Fibroblast of peridontal ligament (primary cell): ENCODE results near the gene SCN11A.
"Not testable (repeated sequence)": the region's sequence is repeated elsewhere in the genome, so short reads cannot be mapped to it uniquely, and the experiment has no call there.

ENCODE experiments used
- DNase-seq: peaks from one replicate; pipeline ENCODE4 v3.0.0-alpha.2; 2010; ENCODE audit errors: extremely low read depth

SCN11A gene

DNA sequence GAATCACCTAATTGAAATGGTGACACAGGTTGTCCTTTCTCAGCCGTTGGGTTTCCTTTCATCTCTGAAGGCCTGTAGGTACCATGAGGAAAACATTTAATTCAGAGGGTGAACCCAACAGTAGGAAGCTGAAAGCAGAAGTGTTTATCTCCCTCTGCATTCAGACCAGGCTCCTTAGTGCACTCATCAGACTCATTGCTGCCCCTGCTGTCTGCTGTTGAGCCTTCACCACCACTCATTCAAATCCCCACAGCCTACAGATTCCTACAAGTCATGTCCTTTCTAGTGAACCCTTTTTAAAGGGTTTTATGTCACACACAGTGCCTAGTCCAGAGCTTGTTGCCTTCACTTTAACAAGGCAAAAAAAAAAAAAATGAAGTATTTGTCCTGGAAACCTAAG, 13.5 kb upstream of the SCN11A start:
- peak; percentile 53 for DNase-seq

DNA sequence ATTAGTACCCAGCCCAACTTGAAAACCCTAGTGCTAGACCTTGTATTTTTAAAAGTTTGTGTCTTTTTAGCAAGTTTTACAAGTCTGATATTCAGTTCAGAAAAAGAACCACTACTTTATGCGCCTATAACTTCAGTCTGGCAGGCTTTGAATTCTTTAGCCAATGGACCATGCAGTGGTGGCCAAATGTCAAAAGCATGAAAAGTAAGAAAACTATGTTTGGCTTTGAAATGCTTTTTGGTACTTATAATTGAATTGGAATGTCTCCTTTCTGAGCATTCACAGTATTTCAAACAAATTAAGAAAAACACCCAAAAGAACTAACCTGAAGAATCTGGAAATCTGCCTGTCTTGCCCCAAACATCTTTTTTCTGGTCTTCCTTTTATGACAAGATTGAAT, 12.9 kb upstream of the SCN11A start:
- DNase-seq: peak; percentile 66

DNA sequence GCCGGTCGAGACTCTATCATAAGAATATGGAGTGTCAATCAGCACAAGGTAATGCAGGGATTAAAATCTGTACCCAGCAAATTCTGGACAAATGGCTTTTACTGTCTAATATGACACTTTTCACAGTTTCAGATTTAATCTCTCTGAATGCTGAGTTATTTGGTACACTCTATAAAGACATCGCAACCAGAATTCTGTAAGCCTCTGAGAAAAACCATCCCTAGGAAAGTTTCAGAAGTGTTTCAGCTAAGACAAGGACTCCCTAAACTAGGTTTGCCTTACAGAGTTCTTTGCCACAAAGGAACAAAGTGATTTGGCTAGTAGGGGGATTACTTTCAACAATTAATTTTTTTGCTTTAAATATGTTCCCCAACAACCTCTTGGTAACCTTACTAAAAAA, 11.4 kb upstream of the SCN11A start:
- no peak for DNase-seq

DNA sequence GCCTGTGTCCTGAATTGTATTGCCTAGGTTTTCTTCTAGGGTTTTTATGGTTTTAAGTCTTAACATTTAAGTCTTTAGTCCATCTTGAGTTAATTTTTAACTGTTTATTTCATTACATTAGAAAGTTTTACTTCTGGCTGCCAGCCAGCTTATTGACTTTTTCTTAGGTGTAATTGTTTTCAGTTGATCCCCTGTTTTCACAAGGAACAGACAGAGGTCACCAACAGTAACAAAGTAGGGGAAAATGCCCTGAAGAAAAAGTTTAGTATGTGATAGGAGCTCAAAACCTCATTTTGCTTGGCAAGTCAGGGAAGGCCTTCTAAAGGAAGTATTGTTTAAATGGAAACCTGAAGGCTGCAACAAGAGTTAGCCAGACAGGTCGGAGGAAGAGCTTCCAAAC, 10.4 kb upstream of the SCN11A start:
- DNase-seq: no peak

DNA sequence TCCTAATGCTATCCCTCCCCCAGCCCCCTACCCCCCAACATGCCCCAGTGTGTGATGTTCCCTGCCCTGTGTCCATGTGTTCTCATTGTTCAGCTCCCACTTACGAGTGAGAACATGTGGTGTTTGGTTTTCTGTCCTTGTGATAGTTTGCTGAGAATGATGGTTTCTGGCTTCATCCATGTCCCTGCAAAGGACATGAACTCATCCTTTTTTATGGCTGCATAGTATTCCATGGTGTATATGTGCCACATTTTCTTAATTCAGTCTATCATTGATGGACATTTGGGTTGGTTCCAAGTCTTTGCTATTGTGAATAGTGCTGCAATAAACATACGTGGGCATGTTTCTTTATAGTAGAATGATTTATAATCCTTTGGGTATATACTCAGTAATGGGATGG, 9.5 kb upstream of the SCN11A start:
- DNase-seq: not testable (repeated sequence)

DNA sequence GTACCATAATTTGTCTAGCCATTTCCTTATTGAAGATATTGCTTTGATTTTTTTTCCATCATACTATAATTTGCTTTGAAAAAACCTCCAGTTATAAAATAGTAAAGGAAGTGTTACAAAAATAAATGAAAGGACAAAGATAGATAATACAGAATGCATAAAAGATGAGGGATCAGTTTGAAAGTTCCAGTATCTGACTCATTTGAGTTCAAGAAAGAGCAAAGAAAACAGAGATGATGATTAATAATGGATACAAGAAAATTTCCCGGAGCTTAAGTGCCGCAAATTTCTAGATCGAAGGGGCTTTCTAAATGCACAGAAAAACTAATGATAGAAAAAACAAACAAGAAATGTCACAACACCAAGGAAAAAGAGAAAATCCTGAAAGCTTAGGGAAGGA, 4.4 kb upstream of the SCN11A start:
- no peak for DNase-seq

DNA sequence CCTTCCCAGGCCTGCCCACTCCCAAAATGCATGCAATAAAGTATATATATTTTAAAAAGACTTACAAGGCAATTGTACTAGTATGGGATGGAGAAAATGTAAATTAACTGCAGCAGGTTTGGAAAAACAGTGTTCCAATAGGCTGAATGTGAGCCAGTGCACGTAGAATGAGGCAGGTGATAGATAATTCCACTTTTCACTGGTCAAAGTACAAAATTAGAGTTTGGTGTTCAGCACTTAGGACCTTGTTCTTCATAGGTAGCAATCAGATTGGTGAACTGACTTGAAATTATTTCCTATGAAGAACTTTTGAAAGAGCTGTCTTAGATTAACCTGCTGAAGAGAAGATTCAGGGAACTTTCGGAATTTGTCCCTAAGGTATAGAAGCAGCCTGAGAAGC, 2.0 kb upstream of the SCN11A start:
- DNase-seq: no peak

DNA sequence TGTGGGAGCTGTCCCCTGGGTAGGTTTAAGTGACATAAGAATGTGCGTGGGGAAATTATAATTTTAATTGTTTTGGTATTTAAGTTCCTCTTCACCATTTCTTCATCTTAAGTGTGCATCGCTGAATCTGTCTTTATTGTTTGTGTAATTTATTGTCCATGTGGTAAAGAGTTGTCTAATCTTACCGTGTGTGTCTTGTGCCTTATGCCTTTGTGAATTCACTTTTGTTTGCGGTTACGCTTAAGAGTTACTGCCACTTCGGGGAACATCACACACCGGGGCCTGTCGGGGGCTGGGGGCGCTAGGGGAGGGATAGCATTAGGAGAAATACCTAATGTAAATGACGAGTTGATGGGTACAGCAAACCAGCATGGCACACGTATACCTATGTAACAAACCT, 839 bp upstream of the SCN11A start:
- DNase-seq: no peak

DNA sequence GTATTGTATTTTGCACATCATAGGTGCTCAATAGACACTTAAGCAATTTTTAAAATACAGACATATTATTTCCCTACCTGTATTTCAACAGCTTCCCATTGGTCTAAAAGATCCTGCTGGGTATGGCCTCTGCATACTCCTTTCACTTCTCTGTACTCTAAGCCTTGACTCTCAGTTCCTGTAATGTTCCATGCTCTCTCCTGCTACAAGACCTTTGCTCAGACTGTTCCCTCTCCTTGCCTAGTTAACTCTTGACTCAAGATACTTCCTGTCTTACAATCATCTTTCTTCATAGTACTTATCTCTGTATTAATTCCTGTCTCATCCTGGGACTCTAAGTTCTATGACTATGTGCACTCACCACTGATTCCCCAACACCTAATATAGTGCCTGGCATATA, 1.7 kb downstream of the SCN11A start:
- no peak for DNase-seq

DNA sequence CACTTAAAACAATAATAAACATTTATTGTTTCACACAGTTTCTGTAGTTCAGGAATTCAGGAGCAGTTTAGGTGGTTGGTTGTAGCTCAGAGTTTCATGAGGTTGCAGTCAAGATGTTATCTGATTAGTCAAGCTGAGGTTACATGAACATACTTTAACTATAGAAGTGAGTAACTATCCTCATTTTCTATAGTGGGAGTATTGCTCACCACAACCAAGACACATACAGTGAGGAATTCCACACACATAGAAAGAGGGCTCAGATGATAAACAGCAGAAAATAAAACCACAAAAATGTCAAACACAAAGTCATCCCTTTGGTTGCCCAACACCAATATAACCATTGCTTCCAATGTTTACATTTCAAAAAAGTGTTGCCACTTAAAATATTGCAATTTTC, 13.6 kb downstream of the SCN11A start:
- DNase-seq: peak; percentile 65

DNA sequence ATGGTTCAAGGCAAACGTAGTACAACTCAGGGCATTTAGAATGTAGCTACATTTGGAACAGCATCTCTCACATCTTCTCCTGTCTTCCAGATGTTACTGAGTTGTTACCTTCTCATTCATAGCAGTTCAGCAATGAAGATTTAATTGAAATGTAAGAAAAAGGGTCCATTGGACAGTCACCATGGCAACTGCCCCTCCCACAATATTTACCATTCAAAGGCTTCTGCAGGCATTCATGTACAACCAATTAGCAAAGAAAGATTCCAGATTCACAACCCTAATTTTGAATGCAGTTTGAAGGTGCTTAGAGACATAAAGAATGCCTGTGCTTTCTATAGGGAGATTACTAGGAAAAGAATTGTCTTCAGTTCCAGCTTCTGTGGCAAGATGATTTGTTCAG, 22.2 kb downstream of the SCN11A start:
- DNase-seq: no peak

DNA sequence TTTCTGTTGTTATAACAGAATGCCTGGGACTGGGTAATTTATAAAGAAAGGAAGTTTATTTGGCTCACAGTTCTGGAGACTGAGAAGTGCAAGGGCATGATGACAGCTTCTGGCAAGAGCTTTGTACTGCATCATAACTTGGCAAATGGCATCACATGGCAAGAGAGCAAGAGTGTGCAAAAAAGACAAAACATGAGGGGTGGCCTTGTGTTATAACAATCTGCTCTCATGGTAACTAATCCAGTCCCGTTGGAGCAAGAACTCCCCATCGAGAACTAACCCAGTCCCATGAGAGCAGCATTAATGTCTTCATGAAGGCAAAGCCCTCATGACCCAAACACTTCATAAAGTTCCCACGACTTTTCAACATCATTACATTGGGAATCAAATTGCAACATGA, 23.2 kb downstream of the SCN11A start:
- DNase-seq: peak; percentile 31

DNA sequence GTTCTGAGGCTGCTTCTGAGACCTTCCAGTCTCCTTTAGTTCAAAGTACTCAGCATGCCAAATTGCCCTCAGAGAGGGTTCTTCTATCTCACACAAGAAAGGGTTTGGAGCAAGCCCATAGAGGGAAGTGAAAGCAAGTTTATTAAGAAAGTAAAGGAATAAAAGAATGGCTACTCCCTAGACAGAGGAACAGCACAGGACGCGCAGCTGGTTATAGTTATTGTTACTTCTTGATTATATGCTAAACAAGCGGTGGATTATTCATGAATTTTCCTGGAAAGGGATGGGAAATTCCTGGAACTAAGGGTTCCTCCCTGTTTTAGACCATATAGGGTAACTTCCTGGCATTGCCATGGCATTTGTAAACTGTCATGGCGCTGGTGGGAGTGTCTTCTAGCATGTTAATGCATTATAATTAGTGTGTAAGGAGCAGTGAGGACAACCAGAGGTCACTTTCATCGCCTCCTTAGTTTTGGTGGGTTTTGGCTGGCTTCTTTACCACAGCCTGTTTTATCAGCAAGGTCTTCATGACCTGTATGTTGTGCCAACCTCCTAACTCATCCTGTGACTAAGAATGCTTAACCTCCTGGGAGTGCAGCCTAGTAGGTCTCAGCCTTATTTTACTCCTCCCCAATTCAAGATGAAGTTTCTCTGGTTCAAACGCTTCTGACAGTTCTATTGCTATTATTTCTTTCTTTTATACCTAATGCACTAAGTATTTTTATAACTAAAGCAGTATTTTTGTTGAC, 26.3 kb downstream of the SCN11A start:
- DNase-seq: peak; percentile 76

DNA sequence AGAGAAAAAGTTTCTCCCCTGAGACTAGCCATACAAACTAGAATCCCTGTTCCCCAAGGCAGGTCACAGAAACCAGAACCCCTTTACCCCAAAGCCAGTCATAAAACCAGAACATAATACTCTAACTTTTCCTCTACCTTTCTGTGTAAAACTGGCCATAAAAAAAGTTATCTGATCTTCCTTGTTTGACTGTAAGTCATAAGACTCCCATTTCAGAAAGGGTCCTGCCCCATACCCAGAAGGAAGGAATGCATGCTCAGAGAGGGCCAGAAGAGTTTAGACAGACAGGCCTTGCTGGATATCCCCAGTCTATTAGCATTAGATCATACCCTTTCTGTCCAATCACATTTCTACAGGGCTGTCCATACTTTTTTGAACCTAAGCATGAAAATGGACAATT, 27.2 kb downstream of the SCN11A start:
- DNase-seq: no peak

DNA sequence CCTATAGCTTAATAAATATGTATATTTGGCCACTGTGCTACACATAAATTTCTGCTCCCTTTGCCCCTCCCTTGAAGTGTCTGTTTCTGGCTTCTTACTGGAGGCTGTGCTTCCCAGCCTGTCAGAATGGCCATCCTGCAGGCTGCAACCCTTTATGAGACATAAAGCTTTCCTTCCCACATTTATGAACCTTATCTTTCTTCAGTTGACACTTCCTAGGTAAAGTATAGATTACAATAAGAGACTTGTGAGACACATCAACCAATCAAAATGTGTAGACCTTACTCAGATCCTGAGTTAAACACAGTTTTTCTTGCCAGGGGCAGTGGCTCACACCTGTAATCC, 29.5 kb downstream of the SCN11A start:
- no peak for DNase-seq

DNA sequence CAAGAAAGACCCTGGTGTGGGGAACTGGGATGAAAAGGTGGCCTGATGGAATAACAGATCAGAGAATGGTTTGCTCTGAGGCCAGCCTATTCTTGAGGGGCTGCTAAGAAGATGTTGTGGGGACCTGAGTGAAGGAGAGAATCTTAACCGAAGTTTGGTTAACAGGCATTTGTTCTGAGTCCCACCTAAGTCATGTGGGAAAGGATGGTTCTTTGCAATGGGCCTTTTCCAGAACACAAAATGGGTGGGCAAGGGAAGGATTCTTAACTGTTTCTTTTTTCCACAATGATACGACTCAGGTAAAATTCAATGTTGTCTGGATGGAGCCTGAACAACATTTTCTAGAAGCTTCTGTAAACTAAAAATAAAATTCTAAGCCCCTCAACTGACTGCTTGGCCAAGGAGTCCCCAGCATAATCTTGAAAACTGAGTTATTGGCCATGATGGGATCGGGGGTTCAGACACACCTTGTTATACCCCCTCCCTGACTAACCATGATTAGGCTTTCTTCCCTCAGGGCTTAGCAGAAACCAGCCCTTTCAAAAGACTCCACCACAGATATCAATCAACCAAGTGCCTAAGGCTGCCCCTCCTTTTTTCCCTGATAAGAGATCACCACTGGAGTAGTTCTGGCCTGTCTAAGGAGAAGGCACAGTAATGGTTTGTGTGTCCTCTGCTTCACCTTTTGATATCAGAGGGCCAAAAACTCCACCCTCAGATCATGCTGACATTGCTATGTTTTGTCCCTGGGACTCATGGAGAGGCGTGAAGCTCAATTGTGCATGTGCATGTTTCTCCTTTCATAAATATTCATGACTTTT, 30.1 kb downstream of the SCN11A start:
- no peak for DNase-seq

DNA sequence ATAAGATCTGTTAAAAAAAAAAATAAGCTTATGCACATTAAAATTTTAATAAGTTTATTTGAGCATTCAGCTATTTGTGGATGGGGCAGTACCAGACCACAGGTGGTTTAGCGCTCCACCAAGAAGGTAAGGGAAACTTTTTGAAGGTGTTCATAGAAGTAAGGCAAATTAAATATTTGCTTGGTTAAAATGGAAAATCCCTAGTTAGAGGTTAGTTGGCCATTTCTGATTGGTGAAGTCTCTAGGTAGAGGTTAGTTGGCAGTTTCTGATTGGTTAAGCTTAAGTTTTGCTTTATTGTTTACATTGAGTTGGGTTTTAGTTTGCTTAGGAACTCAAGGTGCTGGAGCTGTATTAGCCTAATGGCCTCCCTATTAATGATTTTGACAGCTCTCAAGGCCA, 30.7 kb downstream of the SCN11A start:
- no peak for DNase-seq

DNA sequence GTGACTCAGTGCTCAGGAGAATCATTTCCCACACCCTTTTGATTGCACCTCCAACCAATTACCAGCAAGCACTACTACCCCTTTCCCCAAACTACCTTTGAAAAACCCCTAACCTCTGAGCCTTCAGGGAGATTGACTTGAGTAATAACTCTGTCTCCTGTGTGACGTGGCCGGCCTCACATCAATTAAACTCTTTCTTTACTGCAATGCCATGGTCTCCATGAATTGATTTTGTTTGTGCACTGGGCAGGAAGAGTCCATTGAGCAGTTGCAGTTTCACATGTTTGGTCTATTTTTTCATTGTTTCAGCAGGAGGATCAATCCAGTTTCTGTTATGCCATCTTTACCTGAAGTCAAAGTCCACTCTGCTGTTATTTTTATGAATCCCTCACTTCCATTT, 32.4 kb downstream of the SCN11A start:
- DNase-seq: no peak

DNA sequence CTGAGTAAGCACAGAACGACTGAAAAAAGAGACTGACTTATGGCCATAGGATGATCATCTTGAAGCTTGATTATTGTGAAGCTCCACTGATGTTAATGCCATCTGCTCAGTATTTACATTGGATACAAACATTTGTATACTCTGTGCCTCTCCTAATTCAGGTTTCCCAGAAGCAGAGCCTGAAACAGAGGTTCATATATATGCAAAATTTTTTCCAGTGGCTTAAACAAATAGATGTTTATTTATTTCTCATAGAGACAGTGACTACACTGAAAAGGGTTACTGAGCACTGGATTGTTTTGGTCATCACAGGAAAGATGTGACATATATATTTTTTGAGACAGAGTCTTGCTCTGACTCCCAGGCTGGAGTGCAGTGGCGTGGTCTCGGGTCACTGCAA, 36.3 kb downstream of the SCN11A start:
- no peak for DNase-seq

DNA sequence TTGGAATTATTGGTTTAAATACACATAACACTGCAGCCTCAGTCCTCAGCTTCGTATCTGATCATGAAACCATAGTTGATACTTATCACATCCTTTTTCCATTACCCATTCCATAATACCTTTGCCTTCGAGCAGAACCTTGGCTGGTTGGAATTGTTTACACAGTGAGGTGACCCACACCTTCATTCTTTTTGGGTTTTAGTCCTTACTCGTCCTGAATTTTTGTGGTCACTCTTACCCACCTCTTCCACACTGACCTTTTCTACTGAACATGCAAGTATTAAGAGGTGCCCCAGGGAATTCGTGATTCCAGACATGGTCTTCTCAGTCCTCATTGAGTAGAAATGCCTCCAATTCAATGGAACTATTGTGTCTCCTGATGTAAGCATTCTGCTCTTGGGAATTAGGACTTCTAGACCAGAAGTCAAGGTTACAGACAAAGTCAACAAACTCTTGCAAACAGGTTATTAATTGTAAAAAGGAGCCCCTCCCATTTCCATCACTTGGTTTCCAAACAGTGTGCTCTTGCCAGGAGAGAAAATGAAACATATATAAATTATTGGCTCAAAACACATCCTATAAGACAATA, 37.7 kb downstream of the SCN11A start:
- no peak for DNase-seq

DNA sequence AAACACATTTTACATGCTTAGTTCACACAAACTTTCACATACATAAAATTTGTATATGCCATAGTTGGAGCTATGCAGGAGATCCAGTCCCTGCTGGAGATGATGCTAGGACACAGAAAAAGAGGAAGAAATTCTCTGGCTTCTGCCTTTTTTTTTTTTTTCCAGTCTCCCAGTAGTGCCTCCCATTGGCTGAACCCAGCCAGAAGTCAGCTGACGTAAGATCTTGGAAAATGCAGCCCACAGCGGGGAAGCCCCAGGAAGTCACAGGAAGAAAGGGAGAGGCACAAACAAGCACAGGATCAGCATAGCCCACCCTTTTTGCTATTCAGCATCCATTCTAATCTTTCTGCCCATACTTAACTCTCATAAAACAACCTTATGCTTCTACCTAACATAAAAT, 38.5 kb downstream of the SCN11A start:
- DNase-seq: no peak

DNA sequence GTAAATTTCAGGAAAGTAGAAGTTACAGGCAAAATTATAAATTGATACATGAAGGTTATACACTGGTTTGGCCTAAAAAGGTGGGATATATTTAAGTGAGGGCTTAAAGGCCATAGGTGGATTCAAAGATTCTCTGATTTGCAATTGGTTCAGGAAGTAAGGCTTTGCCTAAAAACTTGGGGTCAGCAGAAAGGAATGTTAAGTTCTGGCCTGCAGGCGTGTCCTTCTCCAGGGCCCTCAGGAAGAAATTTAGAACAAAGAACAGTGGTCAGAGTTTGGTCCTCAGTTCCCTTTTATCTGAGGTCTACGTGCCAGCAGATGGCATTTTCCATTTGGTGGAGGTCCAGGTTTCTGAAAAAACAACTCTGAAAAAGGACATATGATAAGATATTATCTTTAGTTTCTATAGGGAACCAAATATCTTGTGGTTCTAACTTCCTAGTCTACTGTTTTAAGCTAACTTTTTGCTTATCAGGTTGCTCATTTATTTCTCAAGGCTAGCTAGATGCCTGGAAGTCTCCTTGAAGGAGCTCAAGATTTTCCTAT, 40.5 kb downstream of the SCN11A start:
- no peak for DNase-seq

DNA sequence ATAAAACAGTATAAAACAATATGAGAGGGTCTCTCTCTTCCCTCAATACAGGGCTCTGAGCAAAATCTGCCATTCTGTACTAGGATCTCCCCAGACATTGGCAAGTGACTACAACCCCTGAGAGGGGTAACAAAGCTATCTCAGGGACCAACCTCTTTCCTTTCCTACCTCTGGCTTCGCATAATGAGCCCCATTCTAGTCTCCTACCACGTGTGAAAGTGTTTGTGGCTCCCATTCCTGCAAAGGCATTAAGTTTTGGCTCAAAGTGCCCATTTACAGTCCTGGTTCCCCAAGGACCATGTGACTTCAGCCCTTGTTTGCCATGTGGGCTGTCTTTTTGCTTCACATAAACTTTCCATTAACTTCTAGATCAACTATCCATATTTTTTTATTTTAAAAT, 46.4 kb downstream of the SCN11A start:
- no peak for DNase-seq
